HepG2 (cell line): ENCODE results near the gene GNG3. TPM values are rescaled to one million over a fixed set of nuclear protein-coding genes. Genes with fewer than 3 reads are reported as not detected.

Source experiments
- ATAC-seq: fragments of 200-7000 bp; cut with Tn5 transposase; 3 replicates; pipeline ENCODE4 v1.9.1; 2020; ENCODE audit warnings: mild to moderate bottlenecking, moderate library complexity
- BruUV-seq: library from RNA; stranded (reverse); fragments of 400-500 nt; replicated peaks from 2 replicates; lab custom pipeline; 2021; lab: Mats Ljungman, UMichigan
- CTCF ChIA-PET: fragments of 300-600 bp; formaldehyde crosslinking; extraction: SDS; loops from one replicate; lab custom pipeline; 2021; ENCODE audit warnings: low total read pairs, inconsistent platforms, low intra/inter-chr PET ratio; lab: Yijun Ruan, JAX
- POLR2A ChIA-PET: fragments of 350-600 bp; sonication (Branson Sonifier 250); formaldehyde crosslinking; loops from one replicate; lab custom pipeline; 2020; ENCODE audit warnings: antibody characterized with exemption, inconsistent platforms; lab: Yijun Ruan, JAX
- DNase-seq: peaks from one replicate; pipeline ENCODE4 v3.0.0-alpha.2; 2015; ENCODE audit warnings: low spot score
- FAIRE-seq: peaks from 3 replicates; lab custom pipeline; 2011; peaks lifted over from hg19 to GRCh38; lab: Jason Lieb, UNC
- H2AFZ ChIP-seq: one replicate; pipeline ENCODE4 v1.6.1; 2011; ENCODE audit warnings: low read length, inconsistent platforms
- H3K27ac ChIP-seq: fragments of 300-600 bp; 3 replicates; pipeline ENCODE4 v1.8.0; 2011; ENCODE audit warnings: mixed run types, mild to moderate bottlenecking, mixed read lengths, low read length, inconsistent platforms; ENCODE audit not compliant: insufficient read depth; ENCODE audit errors: extremely low read length
- H3K27me3 ChIP-seq, 2 experiments: fragments of 200-600 bp in 1 of 2; 2 replicates in 1 of 2; 3 replicates in 1 of 2; pipeline versions ENCODE4 v1.6.0 to v1.8.0; 2011; ENCODE audit warnings: low read length in 2 of 2, mild to moderate bottlenecking in 2 of 2, moderate library complexity in 2 of 2, inconsistent platforms in 1 of 2; ENCODE audit not compliant: insufficient read depth in 2 of 2, control insufficient read depth in 1 of 2
- H3K36me3 ChIP-seq, 2 experiments: fragments of 200-600 bp in 1 of 2; replicated peaks in 1 of 2; 2 replicates in 1 of 2; 3 replicates in 1 of 2; pipeline versions ENCODE4 v1.5.1 to v1.8.0; 2011; ENCODE audit warnings: low read length in 2 of 2, inconsistent platforms in 1 of 2; ENCODE audit not compliant: insufficient read depth in 2 of 2, control insufficient read depth in 1 of 2
- H3K4me1 ChIP-seq: 2 replicates; pipeline ENCODE4 v1.5.1; 2012; ENCODE audit warnings: low read length, inconsistent platforms; ENCODE audit not compliant: insufficient read depth
- H3K4me2 ChIP-seq: 2 replicates; pipeline ENCODE4 v1.6.0; 2011; ENCODE audit warnings: low read depth, low read length, inconsistent platforms
- H3K4me3 ChIP-seq, 3 experiments: fragments of 200-600 bp in 1 of 3; sonication (generic), shearing (Covaris generic) in 1 of 3; replicated peaks in 1 of 3; 2 replicates each; pipeline ENCODE4 v1.5.1; 2011 to 2016; ENCODE audit warnings: low read length in 3 of 3, inconsistent platforms in 2 of 3, low read depth in 2 of 3, mild to moderate bottlenecking in 2 of 3, control low read depth in 1 of 3, mixed read lengths in 1 of 3; ENCODE audit not compliant: insufficient read depth in 1 of 3
- H3K79me2 ChIP-seq: one replicate; pipeline ENCODE4 v1.6.1; 2011; ENCODE audit warnings: low read length, inconsistent platforms; ENCODE audit not compliant: insufficient read depth
- H3K9ac ChIP-seq: 2 replicates; pipeline ENCODE4 v1.6.0; 2011; ENCODE audit warnings: mild to moderate bottlenecking, low read depth, low read length, inconsistent platforms; ENCODE audit not compliant: insufficient read depth
- H3K9me3 ChIP-seq: 2 replicates; pipeline ENCODE4 v1.5.1; 2012; ENCODE audit warnings: mild to moderate bottlenecking, low read length
- H4K20me1 ChIP-seq: 2 replicates; pipeline ENCODE4 v1.6.0; 2011; ENCODE audit warnings: inconsistent platforms, mild to moderate bottlenecking, low read length, moderate library complexity; ENCODE audit not compliant: insufficient read depth
- HHEX ChIP-seq: IDR thresholded peaks from 2 replicates; pipeline ENCODE4 v1.6.1; 2016; ENCODE audit warnings: control low read depth
- SNRNP70 ChIP-seq: fragments of 200-400 bp; formaldehyde crosslinking; IDR thresholded peaks from 2 replicates; pipeline ENCODE4 v1.6.1; 2017; ENCODE audit warnings: mild to moderate bottlenecking, low read depth, low read length, moderate library complexity
- ZBTB42 ChIP-seq: sonication (generic); formaldehyde crosslinking; IDR thresholded peaks from 2 replicates; pipeline ENCODE4 v1.5.0; 2020; ENCODE audit warnings: mild to moderate bottlenecking, missing genetic modification reagents
- ZNF18 ChIP-seq: sonication (generic); formaldehyde crosslinking; IDR thresholded peaks from 2 replicates; pipeline ENCODE4 v1.8.0; 2022; ENCODE audit warnings: mild to moderate bottlenecking, missing genetic modification reagents; ENCODE audit not compliant: insufficient replicate concordance
- ZNF350 ChIP-seq: sonication (generic); formaldehyde crosslinking; IDR thresholded peaks from 2 replicates; pipeline ENCODE4 v1.4.0; 2020; ENCODE audit warnings: mild to moderate bottlenecking, low read depth, missing genetic modification reagents, borderline replicate concordance
- WGBS: methylation state at CpG from one replicate; pipeline ENCODE4 v1.1.6; 2017; ENCODE audit warnings: low lambda C conversion rate; 5-methylcytosine and 5-hydroxymethylcytosine counted together
- in situ Hi-C: cut with HindIII; loops from 2 replicates; pipeline ENCODE4 v1.10.0; 2017; ENCODE audit warnings: low pct_unique_long_range_greater_than_20kb; ENCODE audit not compliant: extremely low pct_ligation_motif_present
- intact Hi-C: fragments of 100-400 bp; cut with micrococcal nuclease; formaldehyde crosslinking; loops from one replicate; pipeline ENCODE4 v1.10.0; 2022; ENCODE audit not compliant: unreplicated experiment
- polyA plus RNA-seq, 8 experiments: library from polyadenylated mRNA; depleted of rRNA in 3 of 8; stranded (reverse) in 7 of 8; unstranded in 1 of 8; fragments of >200 nt; fragmentation: Illumina TruSeq in 4 of 8; extraction: Trizol in 4 of 8; gene quantifications; 2 replicates each; pipeline versions ENCODE4 v1.2.1 to v1.2.3, GENCODE V29; 2011 to 2016; ENCODE audit warnings: low read depth in 4 of 8, missing spikeins in 1 of 8, mixed read lengths in 1 of 8; ENCODE audit not compliant: insufficient read depth in 1 of 8
- total RNA-seq, 5 experiments: library from RNA; depleted of rRNA; stranded (reverse); fragments of >200 nt; fragmentation: Illumina TruSeq; extraction: Trizol; gene quantifications; 2 replicates each; pipeline ENCODE4 v1.2.3, GENCODE V29; 2016; ENCODE audit warnings: low read depth in 1 of 5
- TF ChIP-seq, protein P1 (sequence below): sonication (generic); formaldehyde crosslinking; IDR thresholded peaks from 2 replicates; pipeline ENCODE4 v1.8.0; 2022; ENCODE audit warnings: missing genetic modification reagents, low read depth, mild to moderate bottlenecking, borderline replicate concordance
- TF ChIP-seq, protein P2 (sequence below): sonication (generic); formaldehyde crosslinking; IDR thresholded peaks from 2 replicates; pipeline ENCODE4 v1.9.0; 2021; ENCODE audit warnings: missing genetic modification reagents, mild to moderate bottlenecking, borderline replicate concordance

The GNG3 gene
- total and polyA plus RNA-seq, 2 of the 13 experiments (the other 11 are each of a cell fraction or from before 2014, with no cell fraction given), result not detected

DNA sequence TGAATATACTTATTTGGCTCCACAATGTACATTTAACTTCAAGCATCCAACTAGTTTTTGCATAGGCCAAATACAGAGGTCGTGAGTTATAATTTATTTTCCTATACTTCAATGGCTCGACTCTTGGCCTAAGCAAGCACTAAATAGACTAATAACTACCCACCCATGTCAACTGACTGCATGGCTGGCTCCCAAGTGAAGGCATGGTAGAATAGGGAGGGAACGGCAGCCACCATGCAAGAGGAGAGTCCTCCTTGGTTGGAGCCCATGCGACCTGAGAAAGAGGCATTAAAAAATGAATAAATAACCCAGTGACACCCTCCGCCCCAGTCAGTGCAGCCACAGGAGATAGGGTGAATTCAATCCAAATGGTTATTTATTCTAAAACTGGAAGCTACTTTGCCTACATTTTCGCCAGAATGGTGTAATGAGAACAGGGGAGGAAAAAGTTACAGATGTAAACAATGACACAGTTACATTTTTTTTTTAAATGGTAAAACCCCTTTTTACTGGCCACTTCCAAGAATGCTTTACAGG is 4.9 kb downstream of the GNG3 start:
- TF ChIP-seq ZBTB42 (no peak), SNRNP70 (no peak), ZNF350 (no peak), ZNF18 (CRISPR knock-in tag) (no peak), HHEX (no peak)
- TF ChIP-seq, protein P1, sequence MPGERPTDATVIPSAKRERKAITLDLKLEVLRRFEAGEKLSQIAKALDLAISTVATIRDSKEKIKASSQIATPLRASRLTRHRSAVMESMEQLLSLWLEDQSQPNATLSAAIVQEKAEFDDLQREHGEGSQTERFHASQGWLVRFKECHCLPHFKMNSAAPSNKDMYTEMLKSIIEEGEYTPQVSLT (CRISPR knock-in tag), result no peak
- TF ChIP-seq, protein P2, sequence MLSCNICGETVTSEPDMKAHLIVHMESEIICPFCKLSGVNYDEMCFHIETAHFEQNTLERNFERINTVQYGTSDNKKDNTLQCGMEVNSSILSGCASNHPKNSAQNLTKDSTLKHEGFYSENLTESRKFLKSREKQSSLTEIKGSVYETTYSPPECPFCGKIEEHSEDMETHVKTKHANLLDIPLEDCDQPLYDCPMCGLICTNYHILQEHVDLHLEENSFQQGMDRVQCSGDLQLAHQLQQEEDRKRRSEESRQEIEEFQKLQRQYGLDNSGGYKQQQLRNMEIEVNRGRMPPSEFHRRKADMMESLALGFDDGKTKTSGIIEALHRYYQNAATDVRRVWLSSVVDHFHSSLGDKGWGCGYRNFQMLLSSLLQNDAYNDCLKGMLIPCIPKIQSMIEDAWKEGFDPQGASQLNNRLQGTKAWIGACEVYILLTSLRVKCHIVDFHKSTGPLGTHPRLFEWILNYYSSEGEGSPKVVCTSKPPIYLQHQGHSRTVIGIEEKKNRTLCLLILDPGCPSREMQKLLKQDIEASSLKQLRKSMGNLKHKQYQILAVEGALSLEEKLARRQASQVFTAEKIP (CRISPR knock-in tag), result no peak
- DNase-seq (no peak), FAIRE-seq (no peak), ATAC-seq (no peak)
- no peaks in the 10 kb centered on the region; the same call in 1 of the 2 replicates for H4K20me1 ChIP-seq
- no peak overlapping the region for H2AFZ ChIP-seq
- CTCF ChIA-PET, result no interaction called here
- H3K4me2 ChIP-seq, result no peak overlapping the region
- H3K4me1 ChIP-seq, result no peaks in the 10 kb centered on the region
- 96% methylated on average over 6 of the region's 6 CpGs for WGBS
- BruUV-seq, result no TSS peak
- H3K4me3 ChIP-seq, result no peak overlapping the region
- peaks cover 5% of the 10 kb centered on the region for H3K79me2 ChIP-seq
- H3K9ac ChIP-seq, result no peak overlapping the region
- no peaks in the 10 kb centered on the region for H3K27me3 ChIP-seq
- H3K27ac ChIP-seq, result no peak overlapping the region
- peaks cover 28 to 80% of the 10 kb centered on the region in 2 experiments for H3K36me3 ChIP-seq
- H3K9me3 ChIP-seq, result no peaks in the 10 kb centered on the region
- in situ Hi-C loops (no loop called here), intact Hi-C loops (no loop called here)
- POLR2A ChIA-PET, result no interaction called here
